ENCODE measurements around the gene AP1B1. TPM values are rescaled to one million over a fixed set of nuclear protein-coding genes. Genes with fewer than 3 reads are reported as not detected.

Gene AP1B1
- polyA plus RNA-seq, 2 of the 4 experiments (the other 2 are of a cell fraction): 22.5 to 27.0 TPM

DNA sequence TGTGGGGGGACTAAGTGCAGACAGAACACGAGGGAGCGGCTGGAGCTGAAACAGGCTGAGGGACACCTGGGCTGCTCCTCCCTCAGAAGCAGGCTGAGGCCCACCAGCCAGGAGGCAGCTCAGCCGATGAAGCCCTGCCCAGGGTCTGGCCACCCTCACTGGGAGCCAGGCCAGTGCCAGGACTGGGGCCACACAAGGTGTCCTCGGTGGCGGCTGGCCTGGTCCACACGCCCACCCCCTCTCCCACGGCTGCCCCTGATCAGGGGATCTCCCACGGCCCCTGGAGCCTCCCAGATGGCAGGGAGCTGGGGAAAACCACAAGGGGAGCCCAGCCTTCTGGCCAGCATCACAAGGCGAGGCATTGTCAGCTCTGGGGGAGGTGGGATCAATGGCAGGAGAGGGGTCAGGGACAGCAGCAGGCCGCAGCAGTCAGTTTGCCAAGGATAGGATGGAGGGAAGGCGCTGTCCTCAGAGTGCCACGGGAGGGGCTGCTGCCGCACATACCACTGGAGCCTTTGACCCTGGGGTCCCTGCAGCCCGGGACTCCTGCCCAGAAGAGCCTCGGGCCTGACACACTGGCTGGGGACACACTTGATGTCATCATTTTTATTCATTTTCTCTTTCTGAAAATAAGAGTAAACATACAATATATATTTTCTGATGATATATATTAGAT lies 61.1 kb downstream of the AP1B1 start (continued):
- TF ChIP-seq, protein P1, sequence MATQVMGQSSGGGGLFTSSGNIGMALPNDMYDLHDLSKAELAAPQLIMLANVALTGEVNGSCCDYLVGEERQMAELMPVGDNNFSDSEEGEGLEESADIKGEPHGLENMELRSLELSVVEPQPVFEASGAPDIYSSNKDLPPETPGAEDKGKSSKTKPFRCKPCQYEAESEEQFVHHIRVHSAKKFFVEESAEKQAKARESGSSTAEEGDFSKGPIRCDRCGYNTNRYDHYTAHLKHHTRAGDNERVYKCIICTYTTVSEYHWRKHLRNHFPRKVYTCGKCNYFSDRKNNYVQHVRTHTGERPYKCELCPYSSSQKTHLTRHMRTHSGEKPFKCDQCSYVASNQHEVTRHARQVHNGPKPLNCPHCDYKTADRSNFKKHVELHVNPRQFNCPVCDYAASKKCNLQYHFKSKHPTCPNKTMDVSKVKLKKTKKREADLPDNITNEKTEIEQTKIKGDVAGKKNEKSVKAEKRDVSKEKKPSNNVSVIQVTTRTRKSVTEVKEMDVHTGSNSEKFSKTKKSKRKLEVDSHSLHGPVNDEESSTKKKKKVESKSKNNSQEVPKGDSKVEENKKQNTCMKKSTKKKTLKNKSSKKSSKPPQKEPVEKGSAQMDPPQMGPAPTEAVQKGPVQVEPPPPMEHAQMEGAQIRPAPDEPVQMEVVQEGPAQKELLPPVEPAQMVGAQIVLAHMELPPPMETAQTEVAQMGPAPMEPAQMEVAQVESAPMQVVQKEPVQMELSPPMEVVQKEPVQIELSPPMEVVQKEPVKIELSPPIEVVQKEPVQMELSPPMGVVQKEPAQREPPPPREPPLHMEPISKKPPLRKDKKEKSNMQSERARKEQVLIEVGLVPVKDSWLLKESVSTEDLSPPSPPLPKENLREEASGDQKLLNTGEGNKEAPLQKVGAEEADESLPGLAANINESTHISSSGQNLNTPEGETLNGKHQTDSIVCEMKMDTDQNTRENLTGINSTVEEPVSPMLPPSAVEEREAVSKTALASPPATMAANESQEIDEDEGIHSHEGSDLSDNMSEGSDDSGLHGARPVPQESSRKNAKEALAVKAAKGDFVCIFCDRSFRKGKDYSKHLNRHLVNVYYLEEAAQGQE (IDR thresholded peaks at IDR 0.05): no peak
- TF ChIP-seq SMC3 (IDR thresholded peaks at IDR 0.05) (no peak), PHF8 (IDR thresholded peaks at IDR 0.05; ENCODE audit: borderline replicate concordance, low read depth) (no peak), EHMT2 (IDR thresholded peaks at IDR 0.05; ENCODE audit: low read depth) (no peak)
- TF ChIP-seq, protein P2, sequence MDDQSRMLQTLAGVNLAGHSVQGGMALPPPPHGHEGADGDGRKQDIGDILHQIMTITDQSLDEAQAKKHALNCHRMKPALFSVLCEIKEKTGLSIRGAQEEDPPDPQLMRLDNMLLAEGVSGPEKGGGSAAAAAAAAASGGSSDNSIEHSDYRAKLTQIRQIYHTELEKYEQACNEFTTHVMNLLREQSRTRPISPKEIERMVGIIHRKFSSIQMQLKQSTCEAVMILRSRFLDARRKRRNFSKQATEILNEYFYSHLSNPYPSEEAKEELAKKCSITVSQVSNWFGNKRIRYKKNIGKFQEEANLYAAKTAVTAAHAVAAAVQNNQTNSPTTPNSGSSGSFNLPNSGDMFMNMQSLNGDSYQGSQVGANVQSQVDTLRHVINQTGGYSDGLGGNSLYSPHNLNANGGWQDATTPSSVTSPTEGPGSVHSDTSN (IDR thresholded peaks at IDR 0.05): no peak

DNA sequence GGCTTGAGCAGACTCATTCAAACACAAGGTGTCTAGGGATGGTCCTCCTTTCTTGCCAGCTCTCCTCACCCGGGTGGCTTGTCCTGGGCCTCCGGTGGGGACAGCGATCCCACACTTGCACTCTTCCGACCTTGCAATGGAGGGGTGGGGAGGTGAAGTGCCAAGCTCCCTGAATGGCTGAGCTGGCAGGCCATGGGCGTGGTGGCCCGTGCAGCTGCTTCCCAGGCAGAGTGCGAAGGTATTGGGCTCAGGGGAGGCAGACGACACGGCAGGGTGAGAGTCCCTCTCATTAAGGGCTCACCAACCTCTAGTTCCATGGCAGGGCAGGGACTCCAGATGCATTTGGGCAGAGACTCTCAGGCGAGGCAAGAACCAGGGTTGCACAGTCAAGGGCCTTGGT lies 61.9 kb downstream of the AP1B1 start:
- Histone ChIP-seq H3K4me2 (no peak overlapping the region), H3K4me1 (no peaks in the 10 kb centered on the region), H3K4me3 (no peak overlapping the region), H3K27ac (no peak overlapping the region), H3K9me3 (no peaks in the 10 kb centered on the region)
- FAIRE-seq (no peak), DNase-seq (ENCODE audit: low read depth in 1 of 2, low spot score in 1 of 2) (no peak), ATAC-seq (no peak)
- ChIA-PET CTCF (interaction anchor here (1.1 to 1.8 kb wide), 4 partner anchors 9 to 33 kb away, joined by 3 to 6 read pairs (median 6); partner anchors contain the start of gene RASL10A), POLR2A (no interaction called here)
- 87% methylated on average over 5 of the region's 10 CpGs for WGBS (ENCODE audit: missing lambda C conversion rate)
- TF ChIP-seq ZNF302 (CRISPR knock-in tag; IDR thresholded peaks at IDR 0.05) (no peak), FOSB (CRISPR knock-in tag; IDR thresholded peaks at IDR 0.05) (no peak), NPAS2 (CRISPR knock-in tag; IDR thresholded peaks at IDR 0.05; ENCODE audit: borderline replicate concordance) (no peak), JUNB (IDR thresholded peaks at IDR 0.05) (no peak), PHF8 (IDR thresholded peaks at IDR 0.05; ENCODE audit: borderline replicate concordance, low read depth) (no peak), SMC3 (IDR thresholded peaks at IDR 0.05) (no peak), EP300 (IDR thresholded peaks at IDR 0.05) (no peak), CHD2 (IDR thresholded peaks at IDR 0.05; ENCODE audit: low read length, partially characterized antibody) (no peak), HEYL (CRISPR knock-in tag; IDR thresholded peaks at IDR 0.05) (no peak), EHF (CRISPR knock-in tag; IDR thresholded peaks at IDR 0.05) (no peak), GATA3 (IDR thresholded peaks at IDR 0.05; ENCODE audit: borderline replicate concordance) (no peak), BHLHE40 (IDR thresholded peaks at IDR 0.05; ENCODE audit: low read depth, low read length) (no peak), FOSL2 (IDR thresholded peaks at IDR 0.05) (no peak), FOSL2 (CRISPR knock-in tag; IDR thresholded peaks at IDR 0.05) (no peak), EHMT2 (IDR thresholded peaks at IDR 0.05; ENCODE audit: low read depth) (no peak), POLR2A (IDR thresholded peaks at IDR 0.05; ENCODE audit: low read length) (no peak)
- TF ChIP-seq, protein P3, sequence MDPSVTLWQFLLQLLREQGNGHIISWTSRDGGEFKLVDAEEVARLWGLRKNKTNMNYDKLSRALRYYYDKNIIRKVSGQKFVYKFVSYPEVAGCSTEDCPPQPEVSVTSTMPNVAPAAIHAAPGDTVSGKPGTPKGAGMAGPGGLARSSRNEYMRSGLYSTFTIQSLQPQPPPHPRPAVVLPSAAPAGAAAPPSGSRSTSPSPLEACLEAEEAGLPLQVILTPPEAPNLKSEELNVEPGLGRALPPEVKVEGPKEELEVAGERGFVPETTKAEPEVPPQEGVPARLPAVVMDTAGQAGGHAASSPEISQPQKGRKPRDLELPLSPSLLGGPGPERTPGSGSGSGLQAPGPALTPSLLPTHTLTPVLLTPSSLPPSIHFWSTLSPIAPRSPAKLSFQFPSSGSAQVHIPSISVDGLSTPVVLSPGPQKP (IDR thresholded peaks at IDR 0.05; ENCODE audit: low read depth, low read length): no peak
- TF ChIP-seq, protein P4, sequence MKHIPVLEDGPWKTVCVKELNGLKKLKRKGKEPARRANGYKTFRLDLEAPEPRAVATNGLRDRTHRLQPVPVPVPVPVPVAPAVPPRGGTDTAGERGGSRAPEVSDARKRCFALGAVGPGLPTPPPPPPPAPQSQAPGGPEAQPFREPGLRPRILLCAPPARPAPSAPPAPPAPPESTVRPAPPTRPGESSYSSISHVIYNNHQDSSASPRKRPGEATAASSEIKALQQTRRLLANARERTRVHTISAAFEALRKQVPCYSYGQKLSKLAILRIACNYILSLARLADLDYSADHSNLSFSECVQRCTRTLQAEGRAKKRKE (CRISPR knock-in tag; IDR thresholded peaks at IDR 0.05; ENCODE audit: low read depth): no peak
- TF ChIP-seq, protein P2 (IDR thresholded peaks at IDR 0.05): no peak

Measured in A549 (cell line).